ENCODE measurements around the gene MYO10.

- no peak for TF ChIP-seq EP300 (IDR thresholded peaks at IDR 0.05; ENCODE audit: low read depth)
- TF ChIP-seq POLR2A (IDR thresholded peaks at IDR 0.05), result no peak
Measured at GRCh38 chr5:16826379-16827125, 109.5 kb downstream of the MYO10 start.
